ENCODE measurements around the gene CNTNAP4.

DNA sequence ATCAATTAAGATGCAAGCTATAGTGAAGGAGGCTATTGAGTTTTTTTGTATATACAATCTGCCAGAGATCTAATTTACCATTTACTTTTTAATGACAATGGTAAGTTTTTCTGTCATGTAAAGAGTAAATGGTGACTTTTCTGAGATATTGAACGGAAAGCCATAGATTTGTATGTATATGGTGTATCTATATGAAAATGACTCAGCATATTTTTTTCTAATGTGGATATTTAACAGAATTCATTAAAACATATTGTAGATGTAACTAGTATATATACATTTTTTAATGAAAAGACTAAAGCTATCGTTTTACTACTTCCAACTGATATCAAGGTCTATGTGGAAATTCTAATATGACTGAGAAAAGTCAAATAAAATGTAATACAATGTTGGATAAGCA lies 34.1 kb downstream of the CNTNAP4 start:
- TF ChIP-seq, protein P1, sequence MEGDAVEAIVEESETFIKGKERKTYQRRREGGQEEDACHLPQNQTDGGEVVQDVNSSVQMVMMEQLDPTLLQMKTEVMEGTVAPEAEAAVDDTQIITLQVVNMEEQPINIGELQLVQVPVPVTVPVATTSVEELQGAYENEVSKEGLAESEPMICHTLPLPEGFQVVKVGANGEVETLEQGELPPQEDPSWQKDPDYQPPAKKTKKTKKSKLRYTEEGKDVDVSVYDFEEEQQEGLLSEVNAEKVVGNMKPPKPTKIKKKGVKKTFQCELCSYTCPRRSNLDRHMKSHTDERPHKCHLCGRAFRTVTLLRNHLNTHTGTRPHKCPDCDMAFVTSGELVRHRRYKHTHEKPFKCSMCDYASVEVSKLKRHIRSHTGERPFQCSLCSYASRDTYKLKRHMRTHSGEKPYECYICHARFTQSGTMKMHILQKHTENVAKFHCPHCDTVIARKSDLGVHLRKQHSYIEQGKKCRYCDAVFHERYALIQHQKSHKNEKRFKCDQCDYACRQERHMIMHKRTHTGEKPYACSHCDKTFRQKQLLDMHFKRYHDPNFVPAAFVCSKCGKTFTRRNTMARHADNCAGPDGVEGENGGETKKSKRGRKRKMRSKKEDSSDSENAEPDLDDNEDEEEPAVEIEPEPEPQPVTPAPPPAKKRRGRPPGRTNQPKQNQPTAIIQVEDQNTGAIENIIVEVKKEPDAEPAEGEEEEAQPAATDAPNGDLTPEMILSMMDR (IDR thresholded peaks at IDR 0.05) = no peak
- no peak for TF ChIP-seq POLR2A (IDR thresholded peaks at IDR 0.05)

Data from adrenal gland (tissue), 5 donors.